Pons (tissue), 1 donor: Measurements from ENCODE around the gene SOD3.

Experiments used
- DNase-seq: peaks from one replicate; pipeline ENCODE4 v3.0.0-alpha.2; 2016; ENCODE audit warnings: low spot score

The SOD3 gene

GRCh38 chr4:24775032-24775605 lies 20.3 kb upstream of the SOD3 start:
- DNase-seq: no peak

- DNase-seq: no peak
Observed at GRCh38 chr4:24775750-24776149, 19.6 kb upstream of the SOD3 start.

GRCh38 chr4:24777536-24778463 lies 17.6 kb upstream of the SOD3 start:
- no peak for DNase-seq

GRCh38 chr4:24778464-24779225 lies 16.7 kb upstream of the SOD3 start:
- DNase-seq: no peak

- no peak for DNase-seq
Observed at GRCh38 chr4:24780936-24781495, 14.4 kb upstream of the SOD3 start.

GRCh38 chr4:24781999-24782745 lies 13.2 kb upstream of the SOD3 start:
- DNase-seq: peak; percentile 44

GRCh38 chr4:24783506-24783905 lies 11.9 kb upstream of the SOD3 start:
- DNase-seq: no peak

- DNase-seq: no peak
Observed at GRCh38 chr4:24791043-24791442, 4.3 kb upstream of the SOD3 start.

- peak; percentile 38 for DNase-seq
Observed at GRCh38 chr4:24792552-24792951, 2.8 kb upstream of the SOD3 start.

- no peak for DNase-seq
Observed at GRCh38 chr4:24793219-24794005, 2.0 kb upstream of the SOD3 start.

GRCh38 chr4:24794051-24794450 lies 1.3 kb upstream of the SOD3 start:
- no peak for DNase-seq

- no peak for DNase-seq
Observed at GRCh38 chr4:24794480-24794879, 893 bp upstream of the SOD3 start.

GRCh38 chr4:24795666-24796381 lies 451 bp downstream of the SOD3 start:
- DNase-seq: no peak

GRCh38 chr4:24796620-24797019 lies 1.2 kb downstream of the SOD3 start:
- DNase-seq: no peak

GRCh38 chr4:24798036-24798610 lies 2.8 kb downstream of the SOD3 start:
- DNase-seq: no peak

- DNase-seq: no peak
Observed at GRCh38 chr4:24799196-24799543, 3.8 kb downstream of the SOD3 start.

- no peak for DNase-seq
Observed at GRCh38 chr4:24799544-24800324, 4.4 kb downstream of the SOD3 start.

- no peak for DNase-seq
Observed at GRCh38 chr4:24800325-24800895, 5.0 kb downstream of the SOD3 start.
